GM23248 (cell line): ENCODE measurements around the gene SPTBN4.

Experiments used
- EZH2 ChIP-seq: fragments of 200-600 bp; sonication (generic); IDR thresholded peaks from 2 replicates; pipeline ENCODE4 v1.6.1; 2018; ENCODE audit warnings: antibody characterized with exemption, mild to moderate bottlenecking; ENCODE audit not compliant: insufficient read depth, poor library complexity, severe bottlenecking
- EZH2phosphoT487 ChIP-seq: fragments of 200-600 bp; sonication (generic); IDR thresholded peaks from 2 replicates; pipeline ENCODE4 v1.6.1; 2018; ENCODE audit warnings: antibody characterized with exemption, moderate library complexity, mild to moderate bottlenecking, low read depth; ENCODE audit not compliant: insufficient read depth

GRCh38 chr19:40586611-40587010 lies 119.8 kb downstream of the SPTBN4 start:
- TF ChIP-seq EZH2 (no peak), EZH2phosphoT487 (no peak)
